Left ventricle myocardium inferior (tissue), 1 donor: Measurements from ENCODE around the gene APLP2. TPM values are rescaled to one million over a fixed set of nuclear protein-coding genes. Genes with fewer than 3 reads are reported as not detected.

Experiments used
- DNase-seq: peaks from one replicate; pipeline ENCODE4 v3.0.0-alpha.2; 2020
- H3K27ac ChIP-seq: fragments of 200-600 bp; replicated peaks from 2 replicates; pipeline ENCODE4 v1.8.0; 2021
- H3K27me3 ChIP-seq: fragments of 200-600 bp; 2 replicates; pipeline ENCODE4 v1.8.0; 2021; ENCODE audit warnings: low read depth
- H3K36me3 ChIP-seq: fragments of 200-600 bp; 2 replicates; pipeline ENCODE4 v1.8.0; 2021
- H3K4me1 ChIP-seq: fragments of 200-600 bp; 2 replicates; pipeline ENCODE4 v1.8.0; 2021
- H3K4me3 ChIP-seq: fragments of 200-600 bp; 2 replicates; pipeline ENCODE4 v1.8.0; 2021; ENCODE audit warnings: mild to moderate bottlenecking, moderate library complexity
- H3K9me3 ChIP-seq: fragments of 200-600 bp; replicated peaks from 2 replicates; pipeline ENCODE4 v1.8.0; 2021
- CTCF ChIP-seq: fragments of 200-600 bp; IDR thresholded peaks from 2 replicates; pipeline ENCODE4 v1.8.0; 2021; ENCODE audit warnings: antibody characterized with exemption, mild to moderate bottlenecking, borderline replicate concordance
- intact Hi-C: fragments of 100-400 bp; cut with micrococcal nuclease; formaldehyde crosslinking; loops from one replicate; pipeline ENCODE4 v1.11.0; 2022
- total RNA-seq: library from RNA; stranded (reverse); fragmentation: NEBNext Ultra II Directional; extraction: Animal tissue kit (Norgen Biotek cat#: 25700); gene quantifications from one replicate; pipeline ENCODE4 v1.2.1, GENCODE V29; 2021
- donor health status: DM: no; HTN: yes; CAD: no; lungs with severe emphysema.

The APLP2 gene
- total RNA-seq, 1 donor from 2014 or later, result 325 TPM

GRCh38 chr11:130074736-130075135, 5.0 kb downstream of the APLP2 start:
- Histone ChIP-seq H3K4me1 (peaks cover 50% of the 10 kb centered on the region), H3K27me3 (no peaks in the 10 kb centered on the region), H3K36me3 (no peaks in the 10 kb centered on the region), H3K4me3 (no peak overlapping the region), H3K9me3 (no peaks in the 10 kb centered on the region), H3K27ac (no peak overlapping the region)
- no peak for DNase-seq
- intact Hi-C loops, result no loop called here
- TF ChIP-seq CTCF, result no peak

- no peaks in the 10 kb centered on the region for H3K9me3 ChIP-seq
- no peak for TF ChIP-seq CTCF
- no peak overlapping the region for H3K4me3 ChIP-seq
- no peaks in the 10 kb centered on the region for H3K27me3 ChIP-seq
- no peak overlapping the region for H3K27ac ChIP-seq
- intact Hi-C loops, result no loop called here
- no peak for DNase-seq
- peaks cover 38% of the 10 kb centered on the region for H3K4me1 ChIP-seq
- H3K36me3 ChIP-seq, result no peaks in the 10 kb centered on the region
Observed at GRCh38 chr11:130076778-130077481, 7.2 kb downstream of the APLP2 start.

GRCh38 chr11:130077671-130078070, 8.0 kb downstream of the APLP2 start:
- Histone ChIP-seq H3K4me3 (no peak overlapping the region), H3K27me3 (no peaks in the 10 kb centered on the region), H3K4me1 (peaks cover 31% of the 10 kb centered on the region), H3K27ac (no peak overlapping the region), H3K9me3 (no peaks in the 10 kb centered on the region), H3K36me3 (no peaks in the 10 kb centered on the region)
- TF ChIP-seq CTCF, result no peak
- intact Hi-C loops, result no loop called here
- no peak for DNase-seq

- Histone ChIP-seq H3K4me3 (no peak overlapping the region), H3K36me3 (no peaks in the 10 kb centered on the region), H3K27ac (no peak overlapping the region), H3K4me1 (peaks cover 28% of the 10 kb centered on the region), H3K9me3 (no peaks in the 10 kb centered on the region), H3K27me3 (no peaks in the 10 kb centered on the region)
- intact Hi-C loops, result no loop called here
- no peak for DNase-seq
- TF ChIP-seq CTCF, result no peak
Observed at GRCh38 chr11:130078080-130078479, 8.4 kb downstream of the APLP2 start.

- DNase-seq, result no peak
- intact Hi-C loops, result no loop called here
- no peak overlapping the region for H3K4me3 ChIP-seq
- H3K27me3 ChIP-seq, result no peaks in the 10 kb centered on the region
- H3K27ac ChIP-seq, result no peak overlapping the region
- H3K36me3 ChIP-seq, result no peaks in the 10 kb centered on the region
- H3K9me3 ChIP-seq, result no peaks in the 10 kb centered on the region
- H3K4me1 ChIP-seq, result peaks cover 41% of the 10 kb centered on the region
- TF ChIP-seq CTCF, result no peak
Observed at GRCh38 chr11:130085671-130086290, 16.1 kb downstream of the APLP2 start.
